ENCODE data around the gene SHC2.

The SHC2 gene

DNA sequence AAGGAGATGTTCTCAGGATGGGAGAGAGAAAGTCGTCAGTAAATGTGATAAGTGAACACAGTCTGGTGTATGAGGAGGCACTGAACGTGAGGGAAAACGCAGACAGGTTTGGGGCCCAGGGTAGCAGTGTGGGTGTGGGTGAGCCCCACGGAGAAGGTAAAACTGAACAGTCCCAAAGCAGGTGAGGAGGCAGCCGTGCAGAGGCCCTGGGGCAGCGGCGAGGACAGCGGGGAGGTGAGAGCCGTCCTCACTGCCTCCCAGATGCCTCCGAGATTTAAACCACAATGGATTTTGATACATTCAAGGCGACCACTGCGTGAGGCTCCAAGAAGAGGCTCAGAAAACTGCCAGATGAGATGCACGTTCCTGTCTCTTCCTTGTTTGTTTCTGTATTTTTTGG lies 14.5 kb upstream of the SHC2 start:
- H3K27me3 ChIP-seq (ENCODE audit: control insufficient read depth in 1 of 2, insufficient read depth in 2 of 2, low read length in 2 of 2), result no peaks in the 10 kb centered on the region
- no peak overlapping the region for H3K27ac ChIP-seq (ENCODE audit: low read depth, low read length)
- H3K9me3 ChIP-seq (ENCODE audit: low read length), result no peaks in the 10 kb centered on the region
- no peaks in the 10 kb centered on the region for H3K36me3 ChIP-seq (ENCODE audit: insufficient read depth, low read length)
- no peak overlapping the region for H3K9ac ChIP-seq (ENCODE audit: low read length)
- no peak overlapping the region for H3K4me3 ChIP-seq (ENCODE audit: low read depth in 1 of 2, low read length in 2 of 2)
- no peaks in the 10 kb centered on the region for H3K4me1 ChIP-seq (ENCODE audit: insufficient read depth, low read length)

- Histone ChIP-seq H3K36me3 (ENCODE audit: insufficient read depth, low read length) (no peaks in the 10 kb centered on the region), H3K4me1 (ENCODE audit: insufficient read depth, low read length) (no peaks in the 10 kb centered on the region), H3K4me3 (ENCODE audit: low read depth in 1 of 2, low read length in 2 of 2) (no peak overlapping the region), H3K27ac (ENCODE audit: low read depth, low read length) (no peak overlapping the region), H3K9me3 (ENCODE audit: low read length) (no peaks in the 10 kb centered on the region), H3K27me3 (ENCODE audit: control insufficient read depth in 1 of 2, insufficient read depth in 2 of 2, low read length in 2 of 2) (no peaks in the 10 kb centered on the region), H3K9ac (ENCODE audit: low read length) (no peak overlapping the region)
These were observed 13.6 kb upstream of the SHC2 start for GRCh38 chr19:474126-475078.

DNA sequence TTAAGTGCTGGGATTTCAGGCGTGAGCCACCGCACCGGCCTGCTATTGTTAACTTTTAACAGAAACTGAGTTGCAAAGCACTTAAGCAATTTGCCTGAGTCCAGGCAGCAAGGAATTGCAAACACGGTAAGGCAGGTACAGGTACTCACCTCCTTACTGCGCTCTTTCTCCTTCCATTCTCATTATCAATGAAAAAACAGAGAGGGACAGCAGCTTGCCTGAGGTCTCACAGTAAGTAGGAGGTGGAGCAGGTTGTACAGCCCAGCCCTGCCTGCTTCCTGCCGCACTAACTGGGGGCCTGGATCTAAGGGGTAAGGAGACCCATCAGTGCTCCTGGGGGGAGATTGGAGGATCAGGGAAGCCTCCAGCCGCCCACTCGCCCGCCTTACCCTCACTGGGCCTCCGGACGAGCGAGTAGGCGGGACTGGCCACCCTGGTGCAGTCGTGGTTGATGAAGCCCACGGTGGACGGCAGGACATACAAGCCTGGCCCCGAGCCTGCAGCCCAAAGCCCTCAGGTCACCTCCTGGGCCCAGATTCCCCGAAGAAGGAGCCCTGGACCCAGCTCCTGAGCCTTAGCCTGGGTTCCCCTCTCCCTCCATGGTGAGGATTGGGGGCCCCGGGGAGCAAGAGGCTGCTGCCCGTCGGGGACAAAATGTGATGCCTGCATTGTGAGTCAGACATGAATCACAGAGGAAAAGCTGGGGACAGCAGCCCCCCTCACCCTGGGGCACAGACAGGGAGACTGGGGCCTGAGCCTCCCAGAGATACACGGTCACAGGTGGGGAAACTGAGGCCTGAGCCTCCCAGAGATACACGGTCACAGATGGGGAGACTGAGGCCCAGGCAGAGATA lies 11.4 kb upstream of the SHC2 start:
- Histone ChIP-seq H3K4me1 (ENCODE audit: insufficient read depth, low read length) (no peaks in the 10 kb centered on the region), H3K27ac (ENCODE audit: low read depth, low read length) (no peak overlapping the region), H3K4me3 (ENCODE audit: low read depth in 1 of 2, low read length in 2 of 2) (no peak overlapping the region)

DNA sequence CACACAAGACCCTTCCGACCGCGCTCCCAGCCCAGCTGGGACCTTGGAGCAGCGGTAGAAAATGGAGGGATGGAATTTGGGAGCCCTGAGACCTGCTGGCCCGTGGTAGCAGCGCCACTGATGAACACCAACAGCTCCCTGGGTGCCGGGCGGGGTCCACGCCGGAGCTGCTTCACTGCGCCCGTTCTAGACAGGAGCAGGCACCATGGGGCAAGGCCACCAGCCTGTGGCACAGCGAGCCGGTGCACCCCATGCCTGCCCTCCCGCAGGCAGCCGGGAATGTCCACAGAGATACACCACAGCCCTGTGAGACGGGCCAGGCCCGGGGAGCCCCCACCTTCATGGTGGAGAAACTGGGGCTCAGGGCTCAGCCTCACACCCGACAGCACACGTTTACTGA lies 9.9 kb upstream of the SHC2 start:
- Histone ChIP-seq H3K27ac (ENCODE audit: low read depth, low read length) (no peak overlapping the region), H3K9ac (ENCODE audit: low read length) (no peak overlapping the region), H3K36me3 (ENCODE audit: insufficient read depth, low read length) (no peaks in the 10 kb centered on the region), H3K9me3 (ENCODE audit: low read length) (no peaks in the 10 kb centered on the region), H3K4me1 (ENCODE audit: insufficient read depth, low read length) (no peaks in the 10 kb centered on the region), H3K27me3 (ENCODE audit: control insufficient read depth in 1 of 2, insufficient read depth in 2 of 2, low read length in 2 of 2) (no peaks in the 10 kb centered on the region), H3K4me3 (ENCODE audit: low read depth in 1 of 2, low read length in 2 of 2) (no peak overlapping the region)

More for the DNA sequence above, 11.4 kb upstream of the SHC2 start:
- Histone ChIP-seq H3K9ac (ENCODE audit: low read length) (no peak overlapping the region), H3K9me3 (ENCODE audit: low read length) (no peaks in the 10 kb centered on the region), H3K36me3 (ENCODE audit: insufficient read depth, low read length) (no peaks in the 10 kb centered on the region), H3K27me3 (ENCODE audit: control insufficient read depth in 1 of 2, insufficient read depth in 2 of 2, low read length in 2 of 2) (no peaks in the 10 kb centered on the region)

DNA sequence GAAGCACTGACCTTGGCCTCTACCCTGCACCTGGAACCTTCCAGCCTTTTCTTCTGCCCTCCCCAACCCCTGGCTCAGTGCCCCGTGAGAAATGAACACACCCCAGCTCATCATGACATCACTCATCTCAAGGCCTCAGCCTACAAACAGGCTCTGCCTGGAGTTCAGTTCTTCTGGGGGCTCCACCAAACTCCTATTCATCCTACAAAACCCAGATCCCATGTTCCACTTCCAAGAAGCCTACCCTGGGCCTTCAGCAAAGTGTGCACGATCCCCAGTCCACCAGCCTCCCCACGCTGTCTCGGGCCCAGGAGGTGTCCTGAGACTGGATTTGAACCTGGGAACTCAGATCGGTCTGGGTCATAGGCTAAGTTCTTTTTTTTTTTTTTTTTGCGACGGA lies 9.0 kb upstream of the SHC2 start:
- Histone ChIP-seq H3K9me3 (ENCODE audit: low read length) (no peaks in the 10 kb centered on the region), H3K27me3 (ENCODE audit: control insufficient read depth in 1 of 2, insufficient read depth in 2 of 2, low read length in 2 of 2) (no peaks in the 10 kb centered on the region), H3K4me1 (ENCODE audit: insufficient read depth, low read length) (no peaks in the 10 kb centered on the region), H3K4me3 (ENCODE audit: low read depth in 1 of 2, low read length in 2 of 2) (no peak overlapping the region), H3K27ac (ENCODE audit: low read depth, low read length) (no peak overlapping the region), H3K36me3 (ENCODE audit: insufficient read depth, low read length) (no peaks in the 10 kb centered on the region), H3K9ac (ENCODE audit: low read length) (no peak overlapping the region)

DNA sequence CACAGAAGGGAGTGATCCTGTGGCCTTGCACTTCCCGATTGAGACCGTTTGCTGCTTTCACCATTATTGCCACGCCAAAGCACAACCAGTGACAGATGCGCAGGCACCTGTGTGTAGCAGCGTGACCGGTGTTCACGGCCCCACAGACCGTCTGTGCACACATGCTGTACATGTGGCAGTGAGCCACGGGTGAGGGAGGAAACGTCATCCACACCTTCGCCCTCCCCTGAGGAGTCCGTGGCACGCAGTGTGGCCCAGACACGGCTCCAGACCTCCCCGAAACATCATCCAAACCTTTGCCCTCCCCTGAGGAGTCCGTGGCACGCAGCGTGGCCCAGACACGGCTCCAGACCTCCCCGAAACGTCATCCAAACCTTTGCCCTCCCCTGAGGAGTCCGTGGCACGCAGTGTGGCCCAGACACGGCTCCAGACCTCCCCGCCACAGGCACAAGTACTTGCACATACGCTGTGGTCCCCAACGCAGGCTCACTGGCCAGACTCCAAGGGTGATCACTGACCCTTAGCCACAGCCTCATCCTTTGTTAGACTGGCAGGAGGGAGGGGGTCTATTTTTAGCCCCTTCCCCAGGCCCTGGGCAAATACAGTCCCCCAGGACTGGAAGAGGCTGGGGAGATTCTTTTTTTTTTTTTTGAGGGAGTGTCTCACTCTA lies 7.9 kb upstream of the SHC2 start:
- H3K9me3 ChIP-seq (ENCODE audit: low read length), result no peaks in the 10 kb centered on the region

GRCh38 chr19:467554-467953 lies 6.7 kb upstream of the SHC2 start:
- Histone ChIP-seq H3K9ac (ENCODE audit: low read length) (no peak overlapping the region), H3K4me3 (ENCODE audit: low read depth in 1 of 2, low read length in 2 of 2) (no peak overlapping the region), H3K9me3 (ENCODE audit: low read length) (no peaks in the 10 kb centered on the region), H3K27ac (ENCODE audit: low read depth, low read length) (no peak overlapping the region), H3K36me3 (ENCODE audit: insufficient read depth, low read length) (no peaks in the 10 kb centered on the region), H3K27me3 (ENCODE audit: control insufficient read depth in 1 of 2, insufficient read depth in 2 of 2, low read length in 2 of 2) (no peaks in the 10 kb centered on the region), H3K4me1 (ENCODE audit: insufficient read depth, low read length) (no peaks in the 10 kb centered on the region)

More for the DNA sequence above, 7.9 kb upstream of the SHC2 start:
- H3K27me3 ChIP-seq (ENCODE audit: control insufficient read depth in 1 of 2, insufficient read depth in 2 of 2, low read length in 2 of 2), result no peaks in the 10 kb centered on the region
- H3K4me3 ChIP-seq (ENCODE audit: low read depth in 1 of 2, low read length in 2 of 2), result no peak overlapping the region
- no peak overlapping the region for H3K27ac ChIP-seq (ENCODE audit: low read depth, low read length)
- no peak overlapping the region for H3K9ac ChIP-seq (ENCODE audit: low read length)
- no peaks in the 10 kb centered on the region for H3K36me3 ChIP-seq (ENCODE audit: insufficient read depth, low read length)
- no peaks in the 10 kb centered on the region for H3K4me1 ChIP-seq (ENCODE audit: insufficient read depth, low read length)

GRCh38 chr19:465056-465816 lies 4.4 kb upstream of the SHC2 start:
- H3K9ac ChIP-seq (ENCODE audit: low read length), result no peak overlapping the region
- H3K27ac ChIP-seq (ENCODE audit: low read depth, low read length), result no peak overlapping the region
- no peaks in the 10 kb centered on the region for H3K27me3 ChIP-seq (ENCODE audit: control insufficient read depth in 1 of 2, insufficient read depth in 2 of 2, low read length in 2 of 2)
- no peaks in the 10 kb centered on the region for H3K9me3 ChIP-seq (ENCODE audit: low read length)
- no peaks in the 10 kb centered on the region for H3K36me3 ChIP-seq (ENCODE audit: insufficient read depth, low read length)
- no peak overlapping the region for H3K4me3 ChIP-seq (ENCODE audit: low read depth in 1 of 2, low read length in 2 of 2)
- H3K4me1 ChIP-seq (ENCODE audit: insufficient read depth, low read length), result no peaks in the 10 kb centered on the region

GRCh38 chr19:464208-464545 lies 3.3 kb upstream of the SHC2 start:
- H3K4me3 ChIP-seq (ENCODE audit: low read depth in 1 of 2, low read length in 2 of 2), result no peak overlapping the region
- peaks cover 4% of the 10 kb centered on the region for H3K4me1 ChIP-seq (ENCODE audit: insufficient read depth, low read length)
- H3K9me3 ChIP-seq (ENCODE audit: low read length), result no peaks in the 10 kb centered on the region
- no peaks in the 10 kb centered on the region for H3K27me3 ChIP-seq (ENCODE audit: control insufficient read depth in 1 of 2, insufficient read depth in 2 of 2, low read length in 2 of 2)
- H3K27ac ChIP-seq (ENCODE audit: low read depth, low read length), result no peak overlapping the region
- no peak overlapping the region for H3K9ac ChIP-seq (ENCODE audit: low read length)
- H3K36me3 ChIP-seq (ENCODE audit: insufficient read depth, low read length), result no peaks in the 10 kb centered on the region

DNA sequence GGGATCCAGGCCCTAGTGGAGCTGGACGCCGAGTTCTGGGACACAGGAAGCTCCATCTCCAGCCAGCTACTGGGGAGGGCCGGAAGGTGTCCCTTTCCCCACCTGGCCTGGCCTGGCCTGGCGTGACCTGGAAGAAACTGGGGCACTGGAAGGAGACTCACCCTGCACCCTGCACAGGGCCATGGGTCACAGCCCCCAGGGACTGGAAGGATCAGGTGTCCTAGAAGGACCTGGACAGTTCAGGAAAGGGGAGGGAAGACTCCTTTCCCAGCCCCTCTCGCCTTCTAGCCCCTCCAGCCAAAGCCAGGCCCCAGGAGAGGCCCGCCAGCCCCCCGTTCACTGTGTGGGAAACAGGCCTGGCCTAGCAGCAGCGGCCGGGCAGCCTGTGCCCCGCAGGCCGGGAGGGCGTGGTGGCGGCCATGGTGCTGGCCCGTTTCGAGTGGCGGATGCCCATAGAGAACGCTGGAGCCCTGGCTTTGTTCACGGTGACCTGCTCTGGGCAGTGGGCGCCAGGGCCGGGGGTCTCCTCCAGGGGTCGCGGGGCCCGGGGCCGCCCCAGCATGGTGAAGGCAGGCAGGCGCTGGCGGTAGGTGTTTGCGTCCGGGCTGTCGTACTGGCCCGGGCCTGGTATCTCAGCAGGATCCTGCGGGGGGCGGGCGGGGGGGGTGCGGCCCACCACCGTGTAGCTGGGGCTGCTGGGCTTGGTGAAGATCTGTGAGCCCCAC lies 2.8 kb upstream of the SHC2 start:
- Histone ChIP-seq H3K4me1 (ENCODE audit: insufficient read depth, low read length) (peaks cover 7% of the 10 kb centered on the region), H3K9ac (ENCODE audit: low read length) (no peak overlapping the region), H3K9me3 (ENCODE audit: low read length) (no peaks in the 10 kb centered on the region), H3K4me3 (ENCODE audit: low read depth in 1 of 2, low read length in 2 of 2) (no peak overlapping the region), H3K27ac (ENCODE audit: low read depth, low read length) (no peak overlapping the region), H3K27me3 (ENCODE audit: control insufficient read depth in 1 of 2, insufficient read depth in 2 of 2, low read length in 2 of 2) (no peaks in the 10 kb centered on the region), H3K36me3 (ENCODE audit: insufficient read depth, low read length) (no peaks in the 10 kb centered on the region)

All from muscle layer of colon (tissue), 2 donors.